Endothelial cell of umbilical vein (primary cell): Measurements from ENCODE around the gene REP15. TPM values are rescaled to one million over a fixed set of nuclear protein-coding genes. Genes with fewer than 3 reads are reported as not detected.

Source experiments
- BruUV-seq: library from RNA; stranded (reverse); fragments of 400-500 nt; replicated peaks from 2 replicates; lab custom pipeline; 2021; lab: Mats Ljungman, UMichigan
- CTCF ChIA-PET: fragments of 300-600, 350-600 bp; sonication (Branson Sonifier 250); formaldehyde crosslinking; loops from one replicate; lab custom pipeline; 2021; ENCODE audit warnings: antibody characterized with exemption, inconsistent platforms; lab: Charles Lee
- POLR2A ChIA-PET: fragments of 300-600, 350-600 bp; sonication (Branson Sonifier 250); formaldehyde crosslinking; loops from one replicate; lab custom pipeline; 2021; ENCODE audit warnings: antibody characterized with exemption, inconsistent platforms; lab: Charles Lee
- DNase-seq: peaks from one replicate; pipeline ENCODE4 v3.0.0-alpha.2; 2011; ENCODE audit warnings: low read depth, low spot score
- FAIRE-seq: peaks from 2 replicates; lab custom pipeline; 2011; peaks lifted over from hg19 to GRCh38; lab: Jason Lieb, UNC
- H2AFZ ChIP-seq: 2 replicates; pipeline ENCODE4 v1.6.0; 2012; ENCODE audit warnings: low read depth, low read length, control low read depth, inconsistent platforms
- H3K27ac ChIP-seq: 2 replicates; pipeline ENCODE4 v1.5.1; 2011; ENCODE audit warnings: low read depth, mild to moderate bottlenecking, control low read depth, low read length, moderate library complexity; ENCODE audit not compliant: insufficient read depth
- H3K27me3 ChIP-seq, 2 experiments: 2 replicates each; pipeline versions ENCODE4 v1.6.0 to v1.6.1; 2011; ENCODE audit warnings: low read length in 2 of 2, mixed read lengths in 1 of 2; ENCODE audit not compliant: control insufficient read depth in 2 of 2, insufficient read depth in 2 of 2
- H3K36me3 ChIP-seq, 2 experiments: 2 replicates in 1 of 2; 3 replicates in 1 of 2; pipeline ENCODE4 v1.5.1; 2011; ENCODE audit warnings: low read length in 2 of 2, mild to moderate bottlenecking in 1 of 2, moderate library complexity in 1 of 2; ENCODE audit not compliant: control insufficient read depth in 2 of 2, insufficient read depth in 2 of 2; ENCODE audit errors: extremely low read depth in 1 of 2
- H3K4me1 ChIP-seq: 3 replicates; pipeline ENCODE4 v1.5.1; 2011; ENCODE audit warnings: mild to moderate bottlenecking, low read length; ENCODE audit not compliant: control insufficient read depth, insufficient read depth; ENCODE audit errors: extremely low read depth
- H3K4me2 ChIP-seq: 2 replicates; pipeline ENCODE4 v1.6.1; 2011; ENCODE audit warnings: low read length, control low read depth, mixed read lengths; ENCODE audit not compliant: insufficient read depth
- H3K4me3 ChIP-seq, 3 experiments: fragments of 200-600 bp in 1 of 3; sonication (generic), shearing (Covaris generic) in 1 of 3; replicated peaks in 1 of 3; 2 replicates each; pipeline ENCODE4 v1.5.1; 2011 to 2016; ENCODE audit warnings: control low read depth in 3 of 3, low read length in 3 of 3, mild to moderate bottlenecking in 2 of 3, inconsistent platforms in 1 of 3, low read depth in 1 of 3, moderate library complexity in 1 of 3; ENCODE audit not compliant: insufficient read depth in 1 of 3
- H3K79me2 ChIP-seq: 2 replicates; pipeline ENCODE4 v1.6.0; 2012; ENCODE audit warnings: low read length, inconsistent platforms; ENCODE audit not compliant: control insufficient read depth, insufficient read depth
- H3K9ac ChIP-seq: replicated peaks from 2 replicates; pipeline ENCODE3; 2011; ENCODE audit warnings: low read length, control low read depth; ENCODE audit not compliant: insufficient read depth; ENCODE audit errors: extremely low read depth
- H3K9me1 ChIP-seq: replicated peaks from 3 replicates; pipeline ENCODE4 v1.6.0; 2011; ENCODE audit warnings: mild to moderate bottlenecking, low read length; ENCODE audit not compliant: control insufficient read depth, insufficient read depth; ENCODE audit errors: extremely low read depth
- H3K9me3 ChIP-seq: replicated peaks from 2 replicates; pipeline ENCODE4 v1.5.1; 2012; ENCODE audit warnings: low read length, inconsistent platforms; ENCODE audit not compliant: control insufficient read depth, insufficient read depth
- H4K20me1 ChIP-seq: replicated peaks from 2 replicates; pipeline ENCODE3; 2011; ENCODE audit warnings: mild to moderate bottlenecking, low read length; ENCODE audit not compliant: control insufficient read depth, insufficient read depth; ENCODE audit errors: extremely low read depth
- CTCF ChIP-seq, 2 donors: IDR thresholded peaks; 1 replicate in 1 of 2; 2 replicates in 1 of 2; pipeline ENCODE4 v1.5.1; 2011; ENCODE audit warnings: low read length in 2 of 2, mild to moderate bottlenecking in 2 of 2, moderate library complexity in 2 of 2, control low read depth in 1 of 2, inconsistent platforms in 1 of 2, low read depth in 1 of 2; ENCODE audit not compliant: insufficient read depth in 1 of 2; ENCODE audit errors: extremely low read depth in 1 of 2
- EZH2 ChIP-seq: IDR thresholded peaks from 2 replicates; pipeline ENCODE4 v1.6.1; 2012; ENCODE audit warnings: borderline replicate concordance, low read depth, mild to moderate bottlenecking, moderate library complexity, low read length, inconsistent platforms; ENCODE audit not compliant: severe bottlenecking
- FOS ChIP-seq: IDR thresholded peaks from 2 replicates; pipeline ENCODE4 v1.6.1; 2011; ENCODE audit warnings: mild to moderate bottlenecking, low read length, moderate library complexity, borderline replicate concordance; ENCODE audit not compliant: insufficient read depth
- GATA2 ChIP-seq: IDR thresholded peaks from 2 replicates; pipeline ENCODE4 v1.7.0; 2011; ENCODE audit warnings: low read depth, mild to moderate bottlenecking, moderate library complexity, mixed read lengths, low read length; ENCODE audit not compliant: insufficient read length, insufficient read depth
- JUN ChIP-seq: IDR thresholded peaks from 2 replicates; pipeline ENCODE4 v1.6.1; 2011; ENCODE audit warnings: borderline replicate concordance, low read depth; ENCODE audit not compliant: insufficient read length, insufficient read depth
- MYC ChIP-seq: IDR thresholded peaks from one replicate; pipeline ENCODE4 v1.6.1; 2011; ENCODE audit warnings: mild to moderate bottlenecking, low read depth, low read length
- POLR2A ChIP-seq: IDR thresholded peaks from 2 replicates; pipeline ENCODE4 v1.6.1; 2012; ENCODE audit warnings: low read depth, mild to moderate bottlenecking, control low read depth, low read length
- POLR2AphosphoS5 ChIP-seq: IDR thresholded peaks from 2 replicates; pipeline ENCODE4 v1.6.1; 2012; ENCODE audit warnings: low read depth, mild to moderate bottlenecking, control low read depth, low read length, moderate library complexity; ENCODE audit not compliant: insufficient read depth
- dilution Hi-C: fragments of 300-500 bp; cut with MboI; formaldehyde crosslinking; loops from one replicate; pipeline ENCODE4 v1.15.0; 2019; ENCODE audit warnings: low sequenced_read_pairs; ENCODE audit not compliant: extremely low pct_ligation_motif_present
- intact Hi-C: fragments of 100-400 bp; cut with micrococcal nuclease; formaldehyde crosslinking; loops from one replicate; pipeline ENCODE4 v1.10.0; 2022
- polyA plus RNA-seq, 4 experiments: library from polyadenylated mRNA; depleted of rRNA in 3 of 4; stranded (reverse) in 3 of 4; unstranded in 1 of 4; fragments of >200 nt; gene quantifications; 2 replicates each; pipeline versions ENCODE4 v1.2.1 to v1.2.3, GENCODE V29; 2011 to 2012; ENCODE audit warnings: missing spikeins in 1 of 4
- total RNA-seq: library from RNA; stranded (reverse); gene quantifications from 2 replicates; pipeline ENCODE4 v1.2.3, GENCODE V29; 2021
- TF ChIP-seq, protein P1 (sequence below): IDR thresholded peaks from 2 replicates; pipeline ENCODE4 v1.6.1; 2011; ENCODE audit not compliant: insufficient read depth, insufficient read length

The REP15 gene
- total and polyA plus RNA-seq, 2 donors (not counting 3 experiments of a cell fraction or from before 2014, with no cell fraction given) = 0.94 to 4.8 TPM

GRCh38 chr12:27672643-27673042, 23.6 kb upstream of the REP15 start:
- no peak for FAIRE-seq
- no peaks in the 10 kb centered on the region for H3K79me2 ChIP-seq
- H3K36me3 ChIP-seq = peaks cover 22 to 28% of the 10 kb centered on the region in 2 experiments
- CTCF ChIA-PET = interaction anchor here (1.3 kb wide), 1 partner anchor 248 kb away, joined by 4 read pairs; no protein-coding TSS in a partner anchor
- TF ChIP-seq POLR2A = no peak
- TF ChIP-seq EZH2 = no peak
- TF ChIP-seq, protein P1, sequence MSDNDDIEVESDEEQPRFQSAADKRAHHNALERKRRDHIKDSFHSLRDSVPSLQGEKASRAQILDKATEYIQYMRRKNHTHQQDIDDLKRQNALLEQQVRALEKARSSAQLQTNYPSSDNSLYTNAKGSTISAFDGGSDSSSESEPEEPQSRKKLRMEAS = no peak
- TF ChIP-seq JUN = no peak
- no peak for TF ChIP-seq POLR2AphosphoS5
- no peak for TF ChIP-seq GATA2
- no peak for TF ChIP-seq CTCF (IDR thresholded peaks at IDR 0.05; ENCODE audit: extremely low read depth in 1 of 2, insufficient read depth in 1 of 2, low read depth in 1 of 2, low read length in 2 of 2)
- TF ChIP-seq FOS = no peak
- TF ChIP-seq MYC = no peak
- no TSS peak for BruUV-seq
- H3K9me3 ChIP-seq = no peaks in the 10 kb centered on the region
- intact Hi-C loops (no loop called here), dilution Hi-C loops (no loop called here)
- no peaks in the 10 kb centered on the region for H4K20me1 ChIP-seq
- no peak for DNase-seq
- POLR2A ChIA-PET = no interaction called here
- H3K9me1 ChIP-seq = no peaks in the 10 kb centered on the region
- H3K4me3 ChIP-seq = no peak overlapping the region
- H3K27me3 ChIP-seq = no peaks in the 10 kb centered on the region
- H3K27ac ChIP-seq = no peak overlapping the region
- H2AFZ ChIP-seq = no peak overlapping the region
- no peak overlapping the region for H3K9ac ChIP-seq
- H3K4me1 ChIP-seq = no peaks in the 10 kb centered on the region
- H3K4me2 ChIP-seq = no peak overlapping the region
